Measurements from ENCODE around the gene BUB1B.

GRCh38 chr15:40263024-40263754, 102.3 kb downstream of the BUB1B start:
- TF ChIP-seq CTCF (IDR thresholded peaks at IDR 0.05), result no peak
- TF ChIP-seq POLR2AphosphoS5 (IDR thresholded peaks at IDR 0.05), result peak in 1 of 4 donors; percentile 73
- no peak for TF ChIP-seq POLR2A (IDR thresholded peaks at IDR 0.05)
- peak in 1 of 4 donors; percentile 72 for TF ChIP-seq EP300 (IDR thresholded peaks at IDR 0.05)

All from sigmoid colon (tissue), 4 donors.